Raji (cell line): Measurements from ENCODE around the gene CHRNB1.

Experiments
- POLR2A ChIP-seq: IDR thresholded peaks from 2 replicates; pipeline ENCODE4 v1.6.1; 2011; ENCODE audit warnings: low read depth, low read length, control low read depth; ENCODE audit not compliant: insufficient read depth

CHRNB1 gene

GRCh38 chr17:7408863-7409262 is 36.0 kb upstream of the CHRNB1 start:
- no peak for TF ChIP-seq POLR2A

DNA sequence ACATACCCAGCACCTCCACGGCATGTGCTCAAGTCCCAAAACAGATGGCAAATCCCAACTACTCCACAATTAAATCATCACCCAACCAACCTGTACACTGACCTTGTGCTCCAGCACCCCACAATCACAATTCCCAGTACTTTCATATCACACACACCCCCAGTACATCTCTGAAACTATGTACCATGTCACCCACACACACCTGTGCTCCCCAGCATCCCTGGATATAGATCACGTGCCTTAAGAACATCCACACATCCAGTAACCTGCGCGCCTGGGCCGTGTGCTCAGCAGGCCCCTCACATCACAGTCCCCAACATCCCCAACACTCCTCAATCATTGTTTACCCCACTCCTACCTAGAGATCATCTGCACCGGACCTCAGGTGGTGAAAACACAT is 35.1 kb upstream of the CHRNB1 start:
- no peak for TF ChIP-seq POLR2A

- no peak for TF ChIP-seq POLR2A
Measured at GRCh38 chr17:7410634-7411426, 34.0 kb upstream of the CHRNB1 start.

DNA sequence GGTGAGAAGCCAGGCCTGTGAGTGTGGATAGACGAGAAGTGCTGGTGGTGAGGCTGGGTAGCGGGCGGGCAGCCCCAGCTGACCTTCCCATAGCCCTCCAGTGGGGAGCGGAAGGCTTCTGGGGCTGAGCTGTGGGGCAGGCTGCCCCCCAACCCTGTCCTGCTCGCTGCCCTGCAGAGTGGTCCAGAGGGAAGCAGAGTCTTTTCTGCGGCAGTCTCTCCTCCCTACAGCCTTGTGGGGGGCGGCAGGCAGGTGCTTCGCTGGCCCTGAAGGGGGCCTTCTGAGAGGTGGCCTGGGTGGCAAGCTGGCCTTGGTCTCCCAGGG is 33.5 kb upstream of the CHRNB1 start:
- TF ChIP-seq POLR2A, result no peak

GRCh38 chr17:7413346-7413985 is 31.4 kb upstream of the CHRNB1 start:
- no peak for TF ChIP-seq POLR2A

GRCh38 chr17:7414837-7415236 is 30.0 kb upstream of the CHRNB1 start:
- TF ChIP-seq POLR2A, result no peak

DNA sequence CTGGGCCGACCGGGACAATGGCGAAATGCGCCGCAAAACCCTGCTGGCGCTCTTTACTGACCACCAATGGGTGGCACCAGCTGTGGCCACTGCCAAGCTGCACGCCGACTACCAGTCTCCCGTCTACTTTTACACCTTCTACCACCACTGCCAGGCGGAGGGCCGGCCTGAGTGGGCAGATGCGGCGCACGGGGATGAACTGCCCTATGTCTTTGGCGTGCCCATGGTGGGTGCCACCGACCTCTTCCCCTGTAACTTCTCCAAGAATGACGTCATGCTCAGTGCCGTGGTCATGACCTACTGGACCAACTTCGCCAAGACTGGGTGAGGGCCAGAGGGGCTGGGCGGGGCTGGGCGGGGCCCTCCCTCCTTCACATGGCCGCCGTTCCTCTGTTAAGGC is 29.1 kb upstream of the CHRNB1 start:
- no peak for TF ChIP-seq POLR2A

DNA sequence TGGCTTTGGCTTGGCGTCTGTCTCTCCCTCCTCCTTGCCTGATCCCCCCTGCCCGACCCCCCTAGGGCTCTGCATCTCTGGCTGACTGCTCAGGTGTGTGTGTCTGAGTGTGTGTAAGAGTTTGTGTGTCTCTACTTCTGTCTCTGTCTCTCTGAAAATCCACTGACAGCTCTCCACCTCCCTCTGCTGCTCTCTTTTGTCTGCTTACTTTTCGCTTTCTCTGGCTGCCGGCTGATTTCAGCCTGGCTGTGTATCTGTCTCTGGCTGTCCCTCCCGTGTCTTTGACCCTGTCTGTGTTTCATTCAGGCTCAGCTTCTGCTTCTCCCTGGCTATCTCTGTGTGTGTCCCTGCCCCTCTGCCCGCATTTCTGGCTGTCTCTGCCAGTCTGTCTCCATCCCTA is 28.5 kb upstream of the CHRNB1 start:
- TF ChIP-seq POLR2A, result no peak

DNA sequence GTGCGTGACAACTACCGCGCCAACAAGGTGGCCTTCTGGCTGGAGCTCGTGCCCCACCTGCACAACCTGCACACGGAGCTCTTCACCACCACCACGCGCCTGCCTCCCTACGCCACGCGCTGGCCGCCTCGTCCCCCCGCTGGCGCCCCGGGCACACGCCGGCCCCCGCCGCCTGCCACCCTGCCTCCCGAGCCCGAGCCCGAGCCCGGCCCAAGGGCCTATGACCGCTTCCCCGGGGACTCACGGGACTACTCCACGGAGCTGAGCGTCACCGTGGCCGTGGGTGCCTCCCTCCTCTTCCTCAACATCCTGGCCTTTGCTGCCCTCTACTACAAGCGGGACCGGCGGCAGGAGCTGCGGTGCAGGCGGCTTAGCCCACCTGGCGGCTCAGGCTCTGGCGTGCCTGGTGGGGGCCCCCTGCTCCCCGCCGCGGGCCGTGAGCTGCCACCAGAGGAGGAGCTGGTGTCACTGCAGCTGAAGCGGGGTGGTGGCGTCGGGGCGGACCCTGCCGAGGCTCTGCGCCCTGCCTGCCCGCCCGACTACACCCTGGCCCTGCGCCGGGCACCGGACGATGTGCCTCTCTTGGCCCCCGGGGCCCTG is 27.7 kb upstream of the CHRNB1 start:
- no peak for TF ChIP-seq POLR2A

GRCh38 chr17:7418472-7419152 is 26.2 kb upstream of the CHRNB1 start:
- no peak for TF ChIP-seq POLR2A

DNA sequence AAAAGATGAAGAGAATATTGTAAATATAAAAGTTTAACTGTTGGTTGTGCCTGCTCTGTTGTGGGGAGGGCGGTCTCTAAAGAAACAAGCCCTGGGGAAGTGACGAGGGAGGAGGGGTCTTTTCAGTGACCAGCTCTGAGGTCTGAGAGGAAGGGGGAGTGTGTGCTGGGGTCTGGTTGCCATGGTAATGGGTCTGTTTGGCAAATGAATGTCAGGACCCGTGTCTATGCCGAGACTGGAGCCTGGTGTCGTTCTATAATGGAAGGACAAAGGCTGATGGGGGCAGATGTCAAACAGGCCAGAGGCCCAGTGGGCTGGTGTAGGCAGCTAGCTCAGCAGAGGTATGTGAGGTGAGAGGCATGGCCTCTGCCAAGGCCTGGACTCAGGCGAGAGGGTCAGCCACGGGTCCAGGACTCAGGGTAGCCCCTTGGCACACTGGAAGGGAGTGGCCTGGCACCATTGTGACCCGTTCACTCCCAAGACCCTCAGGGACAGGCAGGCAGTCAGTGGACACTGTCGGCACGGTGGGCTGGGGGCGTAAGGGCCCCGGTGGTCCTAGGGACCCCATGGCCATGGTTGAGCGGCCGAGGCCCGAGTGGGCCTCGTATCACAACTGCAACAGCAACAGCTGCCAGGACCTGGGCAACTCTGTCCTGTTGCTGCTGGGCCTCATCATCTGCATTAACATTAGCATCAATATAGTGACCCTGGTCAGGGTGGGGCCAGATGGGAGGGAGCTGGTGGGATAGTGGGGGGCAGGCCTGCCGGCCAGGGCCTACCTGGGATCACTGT is 24.8 kb upstream of the CHRNB1 start, which contains the start of gene SPEM1:
Gene SPEM1, plus strand, starts transcription at position 506 of the 792 bp plus-strand sequence. Its CDS starts 61 bp downstream, at position 567.
- no peak for TF ChIP-seq POLR2A

DNA sequence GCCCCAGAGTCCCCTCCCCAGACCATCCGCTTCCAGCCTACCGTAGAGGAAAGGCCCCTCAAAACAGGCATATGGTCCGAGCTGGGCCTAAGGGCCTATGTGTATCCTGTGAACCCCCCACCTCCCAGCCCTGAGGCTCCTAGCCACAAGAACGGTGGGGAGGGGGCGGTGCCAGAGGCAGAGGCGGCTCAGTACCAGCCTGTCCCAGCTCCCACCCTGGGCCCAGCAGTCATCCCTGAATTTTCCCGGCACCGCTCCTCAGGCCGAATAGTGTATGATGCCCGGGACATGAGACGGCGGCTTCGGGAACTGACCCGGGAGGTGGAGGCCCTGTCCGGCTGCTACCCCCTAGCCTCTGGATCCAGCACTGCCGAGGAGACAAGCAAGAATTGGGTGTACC is 23.7 kb upstream of the CHRNB1 start:
- no peak for TF ChIP-seq POLR2A

DNA sequence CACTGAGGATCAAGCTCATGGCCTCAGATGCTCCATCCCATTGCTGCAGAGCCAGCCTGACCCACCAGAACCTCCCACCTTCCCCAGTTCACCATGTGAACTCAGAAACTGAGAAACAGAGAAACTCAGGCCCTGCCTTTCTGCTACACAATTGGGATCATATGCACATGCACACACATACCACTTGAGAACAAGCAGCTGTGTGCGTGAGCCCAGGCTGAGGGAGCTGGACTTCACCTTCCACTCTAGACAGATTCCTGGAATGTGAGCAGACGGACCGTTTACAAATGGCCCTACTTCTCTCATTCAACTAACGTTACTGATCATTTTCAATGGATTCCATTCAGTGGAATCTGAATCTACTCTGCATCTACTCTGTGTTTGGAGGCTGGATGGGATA is 21.2 kb upstream of the CHRNB1 start:
- TF ChIP-seq POLR2A, result no peak

DNA sequence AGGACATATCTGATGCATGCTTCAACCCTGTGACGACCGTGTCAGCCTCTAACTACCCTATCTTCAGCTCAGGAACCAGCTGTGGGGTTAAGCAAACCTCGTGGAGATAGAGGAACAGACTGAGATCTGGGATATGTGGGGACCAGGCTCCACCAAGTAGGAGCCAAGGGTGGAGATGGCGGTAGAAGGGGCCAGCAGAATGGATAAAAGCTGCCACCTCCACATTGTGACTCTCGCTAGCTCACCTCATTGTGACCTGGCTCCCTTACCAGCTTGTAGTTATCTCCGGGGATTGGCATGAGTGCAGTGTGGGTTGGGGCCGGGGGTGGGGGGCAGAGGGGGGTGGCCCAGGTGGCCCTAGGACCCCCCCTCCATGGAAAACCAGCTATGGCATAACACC is 19.5 kb upstream of the CHRNB1 start, which contains the start of gene SPEM2:
Gene SPEM2, plus strand, starts transcription at position 301 of the 400 bp plus-strand sequence. Its CDS starts 73 bp downstream, at position 374.
- TF ChIP-seq POLR2A, result no peak

- no peak for TF ChIP-seq POLR2A
Measured at GRCh38 chr17:7425756-7426155, 19.1 kb upstream of the CHRNB1 start.
